GM23338 (cell line): ENCODE data around the gene PAF1. TPM values are rescaled to one million over a fixed set of nuclear protein-coding genes. Genes with fewer than 3 reads are reported as not detected.
A peak's percentile ranks its signal among the peaks of the same experiment; 100 is the strongest.

Experiments
- ATAC-seq: fragments of 200-7000 bp; cut with Tn5 transposase; 3 replicates; pipeline ENCODE4 v1.9.1; 2020
- DNase-seq: peaks from one replicate; pipeline ENCODE4 v3.0.0-alpha.2; 2015; ENCODE audit warnings: low spot score
- H2AFZ ChIP-seq: fragments of 200-600 bp; sonication (generic); 2 replicates; pipeline ENCODE4 v1.8.0; 2016; ENCODE audit warnings: antibody characterized with exemption, mild to moderate bottlenecking, moderate library complexity
- H3F3A ChIP-seq: fragments of 200-600 bp; sonication (generic); replicated peaks from 2 replicates; pipeline ENCODE4 v1.8.0; 2017; ENCODE audit warnings: antibody characterized with exemption, mixed run types, low read depth
- H3K27ac ChIP-seq: fragments of 200-600 bp; sonication (generic); 2 replicates; pipeline ENCODE4 v1.6.1; 2016; ENCODE audit warnings: low read depth
- H3K27me3 ChIP-seq: fragments of 200-600 bp; sonication (generic); 2 replicates; pipeline ENCODE4 v1.8.0; 2016; ENCODE audit warnings: mild to moderate bottlenecking, mixed run types, moderate library complexity; ENCODE audit not compliant: insufficient read depth
- H3K36me3 ChIP-seq: fragments of 200-600 bp; sonication (generic); 2 replicates; pipeline ENCODE4 v1.8.0; 2016; ENCODE audit warnings: mild to moderate bottlenecking; ENCODE audit not compliant: insufficient read depth
- H3K4me1 ChIP-seq: fragments of 200-600 bp; sonication (generic); 2 replicates; pipeline ENCODE4 v1.8.0; 2016; ENCODE audit warnings: mild to moderate bottlenecking, moderate library complexity; ENCODE audit not compliant: insufficient read depth
- H3K4me2 ChIP-seq: fragments of 200-600 bp; sonication (generic); 2 replicates; pipeline ENCODE4 v1.7.1; 2017; ENCODE audit warnings: mixed run types
- H3K4me3 ChIP-seq: fragments of 200-600 bp; sonication (generic); 2 replicates; pipeline ENCODE4 v1.6.1; 2016; ENCODE audit warnings: mixed run types
- H3K79me2 ChIP-seq: fragments of 200-600 bp; sonication (generic); replicated peaks from 2 replicates; pipeline ENCODE4 v1.8.0; 2017; ENCODE audit warnings: mild to moderate bottlenecking; ENCODE audit not compliant: insufficient read depth
- H3K9me2 ChIP-seq: fragments of 200-600 bp; sonication (generic); 2 replicates; pipeline ENCODE4 v1.8.0; 2017; ENCODE audit not compliant: insufficient read depth
- H4K20me1 ChIP-seq: fragments of 200-600 bp; sonication (generic); replicated peaks from 2 replicates; pipeline ENCODE4 v1.8.0; 2017; ENCODE audit warnings: mild to moderate bottlenecking; ENCODE audit not compliant: insufficient read depth
- H3K27ac Mint-ChIP-seq: 2 replicates; pipeline ENCODE4 v1.8.0; 2020; ENCODE audit warnings: inconsistent platforms, mild to moderate bottlenecking, moderate library complexity, mixed read lengths
- H3K27me3 Mint-ChIP-seq: 3 replicates; pipeline ENCODE4 v1.8.0; 2022; ENCODE audit warnings: low read depth, mild to moderate bottlenecking, moderate library complexity, mixed read lengths, inconsistent platforms; ENCODE audit not compliant: insufficient read depth, poor library complexity
- H3K36me3 Mint-ChIP-seq: 3 replicates; pipeline ENCODE4 v1.8.0; 2021; ENCODE audit warnings: low read depth, mild to moderate bottlenecking, inconsistent platforms, moderate library complexity, mixed read lengths
- H3K4me1 Mint-ChIP-seq: 3 replicates; pipeline ENCODE4 v1.8.0; 2020; ENCODE audit warnings: mild to moderate bottlenecking, inconsistent platforms, mixed read lengths
- H3K4me3 Mint-ChIP-seq: 3 replicates; pipeline ENCODE4 v1.8.0; 2021; ENCODE audit warnings: moderate library complexity, mild to moderate bottlenecking, inconsistent platforms, mixed read lengths
- H3K9me3 Mint-ChIP-seq: 3 replicates; pipeline ENCODE4 v1.8.0; 2020; ENCODE audit warnings: moderate library complexity, mild to moderate bottlenecking, inconsistent platforms, mixed read lengths
- CREB1 ChIP-seq: fragments of 250-450 bp; sonication (Bioruptor Pico); IDR thresholded peaks from 2 replicates; pipeline ENCODE4 v1.5.0; 2020; ENCODE audit warnings: low read depth, mild to moderate bottlenecking, moderate library complexity
- EZH2 ChIP-seq: fragments of 200-600 bp; sonication (generic); IDR thresholded peaks from one replicate; pipeline ENCODE4 v1.8.0; 2017; ENCODE audit warnings: antibody characterized with exemption, mild to moderate bottlenecking, low read depth; ENCODE audit not compliant: unreplicated experiment
- EZH2phosphoT487 ChIP-seq: fragments of 200-600 bp; sonication (generic); IDR thresholded peaks from one replicate; pipeline ENCODE4 v1.8.1; 2018; ENCODE audit warnings: antibody characterized with exemption; ENCODE audit not compliant: unreplicated experiment
- JUNB ChIP-seq: IDR thresholded peaks from one replicate; pipeline ENCODE4 v1.6.1; 2016; ENCODE audit warnings: antibody characterized with exemption; ENCODE audit not compliant: unreplicated experiment
- NANOG ChIP-seq: IDR thresholded peaks from 2 replicates; pipeline ENCODE4 v1.6.1; 2016; ENCODE audit warnings: antibody characterized with exemption, borderline replicate concordance
- POLR2AphosphoS5 ChIP-seq: IDR thresholded peaks from 2 replicates; pipeline ENCODE4 v1.6.1; 2016; ENCODE audit warnings: antibody characterized with exemption, low read depth
- REST ChIP-seq: IDR thresholded peaks from one replicate; pipeline ENCODE4 v1.6.1; 2018; ENCODE audit warnings: antibody characterized with exemption; ENCODE audit not compliant: unreplicated experiment
- STAT1 ChIP-seq: IDR thresholded peaks from one replicate; pipeline ENCODE4 v1.6.1; 2016; ENCODE audit warnings: antibody characterized with exemption; ENCODE audit not compliant: unreplicated experiment
- ZNF114 ChIP-seq: fragments of 250-450 bp; sonication (Bioruptor Pico); IDR thresholded peaks from 2 replicates; pipeline ENCODE4 v1.5.0; 2020; ENCODE audit warnings: mild to moderate bottlenecking, moderate library complexity
- ZNF331 ChIP-seq: fragments of 250-450 bp; sonication (Bioruptor Pico); IDR thresholded peaks from 2 replicates; pipeline ENCODE4 v1.5.0; 2020; ENCODE audit warnings: low read depth, mild to moderate bottlenecking, moderate library complexity
- polyA plus RNA-seq: library from polyadenylated mRNA; unstranded; fragments of >200 nt; fragmentation: Nextera tagmentation; extraction: Ambion mirVana; gene quantifications from 2 replicates; pipeline ENCODE4 v1.2.1, GENCODE V29; 2016
- total RNA-seq: library from RNA; depleted of rRNA; stranded (reverse); fragments of >200 nt; shearing (Covaris generic); gene quantifications from 2 replicates; pipeline ENCODE4 v1.2.3, GENCODE V29; 2014
- TF ChIP-seq, protein P1 (sequence below): fragments of 250-450 bp; sonication (Bioruptor Pico); IDR thresholded peaks from 2 replicates; pipeline ENCODE4 v1.5.0; 2020; ENCODE audit warnings: mild to moderate bottlenecking, moderate library complexity
- TF ChIP-seq, protein P2 (sequence below): IDR thresholded peaks from 2 replicates; pipeline ENCODE4 v1.6.1; 2016; ENCODE audit warnings: antibody characterized with exemption
- TF ChIP-seq, protein P3 (sequence below), 2 experiments: fragments of 200-600 bp in 1 of 2; sonication (generic) in 1 of 2; conservative IDR thresholded peaks; 2 replicates each; pipeline versions ENCODE4 v1.5.1 to v1.6.1; 2016 to 2017; ENCODE audit warnings: antibody characterized with exemption in 2 of 2, low read depth in 2 of 2, mild to moderate bottlenecking in 2 of 2, moderate library complexity in 1 of 2

PAF1 gene
- total and polyA plus RNA-seq, 2 experiments from 2014 or later = 22.1 to 47.3 TPM

- ATAC-seq (no peak), DNase-seq (no peak)
- H3K9me2 ChIP-seq = no peaks in the 10 kb centered on the region
- H3K36me3 Mint-ChIP-seq = peaks cover 32% of the 10 kb centered on the region
- H3K4me2 ChIP-seq = peak overlapping the region; percentile 91
- H3K27me3 Mint-ChIP-seq = peaks cover 49% of the 10 kb centered on the region
- H3K4me1 Mint-ChIP-seq = peaks cover 54% of the 10 kb centered on the region
- H3K4me3 ChIP-seq = peak overlapping the region; percentile 99
- peaks cover 38% of the 10 kb centered on the region for H3K79me2 ChIP-seq
- peaks cover 4% of the 10 kb centered on the region; the same call in 2 of the 3 replicates for H3K9me3 Mint-ChIP-seq
- H2AFZ ChIP-seq = no peak overlapping the region
- no peaks in the 10 kb centered on the region for H3K36me3 ChIP-seq
- peaks cover 33% of the 10 kb centered on the region for H3F3A ChIP-seq
- peak overlapping the region; percentile 93 for H3K27ac ChIP-seq
- no peaks in the 10 kb centered on the region for H3K27me3 ChIP-seq
- peak overlapping the region; percentile 96 for H3K27ac Mint-ChIP-seq
- H3K4me1 ChIP-seq = peaks cover 47% of the 10 kb centered on the region
- H3K4me3 Mint-ChIP-seq = peak overlapping the region; percentile 94
- H4K20me1 ChIP-seq = peaks cover 15% of the 10 kb centered on the region; the same call in 1 of the 2 replicates
- TF ChIP-seq, protein P1, sequence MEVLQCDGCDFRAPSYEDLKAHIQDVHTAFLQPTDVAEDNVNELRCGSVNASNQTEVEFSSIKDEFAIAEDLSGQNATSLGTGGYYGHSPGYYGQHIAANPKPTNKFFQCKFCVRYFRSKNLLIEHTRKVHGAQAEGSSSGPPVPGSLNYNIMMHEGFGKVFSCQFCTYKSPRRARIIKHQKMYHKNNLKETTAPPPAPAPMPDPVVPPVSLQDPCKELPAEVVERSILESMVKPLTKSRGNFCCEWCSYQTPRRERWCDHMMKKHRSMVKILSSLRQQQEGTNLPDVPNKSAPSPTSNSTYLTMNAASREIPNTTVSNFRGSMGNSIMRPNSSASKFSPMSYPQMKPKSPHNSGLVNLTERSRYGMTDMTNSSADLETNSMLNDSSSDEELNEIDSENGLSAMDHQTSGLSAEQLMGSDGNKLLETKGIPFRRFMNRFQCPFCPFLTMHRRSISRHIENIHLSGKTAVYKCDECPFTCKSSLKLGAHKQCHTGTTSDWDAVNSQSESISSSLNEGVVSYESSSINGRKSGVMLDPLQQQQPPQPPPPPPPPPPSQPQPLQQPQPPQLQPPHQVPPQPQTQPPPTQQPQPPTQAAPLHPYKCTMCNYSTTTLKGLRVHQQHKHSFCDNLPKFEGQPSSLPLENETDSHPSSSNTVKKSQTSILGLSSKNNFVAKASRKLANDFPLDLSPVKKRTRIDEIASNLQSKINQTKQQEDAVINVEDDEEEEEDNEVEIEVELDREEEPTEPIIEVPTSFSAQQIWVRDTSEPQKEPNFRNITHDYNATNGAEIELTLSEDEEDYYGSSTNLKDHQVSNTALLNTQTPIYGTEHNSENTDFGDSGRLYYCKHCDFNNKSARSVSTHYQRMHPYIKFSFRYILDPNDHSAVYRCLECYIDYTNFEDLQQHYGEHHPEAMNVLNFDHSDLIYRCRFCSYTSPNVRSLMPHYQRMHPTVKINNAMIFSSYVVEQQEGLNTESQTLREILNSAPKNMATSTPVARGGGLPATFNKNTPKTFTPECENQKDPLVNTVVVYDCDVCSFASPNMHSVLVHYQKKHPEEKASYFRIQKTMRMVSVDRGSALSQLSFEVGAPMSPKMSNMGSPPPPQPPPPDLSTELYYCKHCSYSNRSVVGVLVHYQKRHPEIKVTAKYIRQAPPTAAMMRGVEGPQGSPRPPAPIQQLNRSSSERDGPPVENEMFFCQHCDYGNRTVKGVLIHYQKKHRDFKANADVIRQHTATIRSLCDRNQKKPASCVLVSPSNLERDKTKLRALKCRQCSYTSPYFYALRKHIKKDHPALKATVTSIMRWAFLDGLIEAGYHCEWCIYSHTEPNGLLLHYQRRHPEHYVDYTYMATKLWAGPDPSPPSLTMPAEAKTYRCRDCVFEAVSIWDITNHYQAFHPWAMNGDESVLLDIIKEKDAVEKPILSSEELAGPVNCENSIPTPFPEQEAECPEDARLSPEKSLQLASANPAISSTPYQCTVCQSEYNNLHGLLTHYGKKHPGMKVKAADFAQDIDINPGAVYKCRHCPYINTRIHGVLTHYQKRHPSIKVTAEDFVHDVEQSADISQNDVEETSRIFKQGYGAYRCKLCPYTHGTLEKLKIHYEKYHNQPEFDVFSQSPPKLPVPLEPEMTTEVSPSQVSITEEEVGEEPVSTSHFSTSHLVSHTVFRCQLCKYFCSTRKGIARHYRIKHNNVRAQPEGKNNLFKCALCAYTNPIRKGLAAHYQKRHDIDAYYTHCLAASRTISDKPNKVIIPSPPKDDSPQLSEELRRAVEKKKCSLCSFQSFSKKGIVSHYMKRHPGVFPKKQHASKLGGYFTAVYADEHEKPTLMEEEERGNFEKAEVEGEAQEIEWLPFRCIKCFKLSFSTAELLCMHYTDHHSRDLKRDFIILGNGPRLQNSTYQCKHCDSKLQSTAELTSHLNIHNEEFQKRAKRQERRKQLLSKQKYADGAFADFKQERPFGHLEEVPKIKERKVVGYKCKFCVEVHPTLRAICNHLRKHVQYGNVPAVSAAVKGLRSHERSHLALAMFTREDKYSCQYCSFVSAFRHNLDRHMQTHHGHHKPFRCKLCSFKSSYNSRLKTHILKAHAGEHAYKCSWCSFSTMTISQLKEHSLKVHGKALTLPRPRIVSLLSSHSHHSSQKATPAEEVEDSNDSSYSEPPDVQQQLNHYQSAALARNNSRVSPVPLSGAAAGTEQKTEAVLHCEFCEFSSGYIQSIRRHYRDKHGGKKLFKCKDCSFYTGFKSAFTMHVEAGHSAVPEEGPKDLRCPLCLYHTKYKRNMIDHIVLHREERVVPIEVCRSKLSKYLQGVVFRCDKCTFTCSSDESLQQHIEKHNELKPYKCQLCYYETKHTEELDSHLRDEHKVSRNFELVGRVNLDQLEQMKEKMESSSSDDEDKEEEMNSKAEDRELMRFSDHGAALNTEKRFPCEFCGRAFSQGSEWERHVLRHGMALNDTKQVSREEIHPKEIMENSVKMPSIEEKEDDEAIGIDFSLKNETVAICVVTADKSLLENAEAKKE (CRISPR knock-in tag) = no peak
- no peak for TF ChIP-seq NANOG
- TF ChIP-seq JUNB = no peak
- TF ChIP-seq, protein P2, sequence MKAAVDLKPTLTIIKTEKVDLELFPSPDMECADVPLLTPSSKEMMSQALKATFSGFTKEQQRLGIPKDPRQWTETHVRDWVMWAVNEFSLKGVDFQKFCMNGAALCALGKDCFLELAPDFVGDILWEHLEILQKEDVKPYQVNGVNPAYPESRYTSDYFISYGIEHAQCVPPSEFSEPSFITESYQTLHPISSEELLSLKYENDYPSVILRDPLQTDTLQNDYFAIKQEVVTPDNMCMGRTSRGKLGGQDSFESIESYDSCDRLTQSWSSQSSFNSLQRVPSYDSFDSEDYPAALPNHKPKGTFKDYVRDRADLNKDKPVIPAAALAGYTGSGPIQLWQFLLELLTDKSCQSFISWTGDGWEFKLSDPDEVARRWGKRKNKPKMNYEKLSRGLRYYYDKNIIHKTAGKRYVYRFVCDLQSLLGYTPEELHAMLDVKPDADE = no peak
- TF ChIP-seq, protein P3, sequence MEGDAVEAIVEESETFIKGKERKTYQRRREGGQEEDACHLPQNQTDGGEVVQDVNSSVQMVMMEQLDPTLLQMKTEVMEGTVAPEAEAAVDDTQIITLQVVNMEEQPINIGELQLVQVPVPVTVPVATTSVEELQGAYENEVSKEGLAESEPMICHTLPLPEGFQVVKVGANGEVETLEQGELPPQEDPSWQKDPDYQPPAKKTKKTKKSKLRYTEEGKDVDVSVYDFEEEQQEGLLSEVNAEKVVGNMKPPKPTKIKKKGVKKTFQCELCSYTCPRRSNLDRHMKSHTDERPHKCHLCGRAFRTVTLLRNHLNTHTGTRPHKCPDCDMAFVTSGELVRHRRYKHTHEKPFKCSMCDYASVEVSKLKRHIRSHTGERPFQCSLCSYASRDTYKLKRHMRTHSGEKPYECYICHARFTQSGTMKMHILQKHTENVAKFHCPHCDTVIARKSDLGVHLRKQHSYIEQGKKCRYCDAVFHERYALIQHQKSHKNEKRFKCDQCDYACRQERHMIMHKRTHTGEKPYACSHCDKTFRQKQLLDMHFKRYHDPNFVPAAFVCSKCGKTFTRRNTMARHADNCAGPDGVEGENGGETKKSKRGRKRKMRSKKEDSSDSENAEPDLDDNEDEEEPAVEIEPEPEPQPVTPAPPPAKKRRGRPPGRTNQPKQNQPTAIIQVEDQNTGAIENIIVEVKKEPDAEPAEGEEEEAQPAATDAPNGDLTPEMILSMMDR (conservative IDR thresholded peaks at IDR 0.05; ENCODE audit: low read depth in 2 of 2) = no peak
- no peak for TF ChIP-seq ZNF331 (CRISPR knock-in tag)
- no peak for TF ChIP-seq POLR2AphosphoS5
- no peak for TF ChIP-seq STAT1
- no peak for TF ChIP-seq CREB1 (CRISPR knock-in tag)
- no peak for TF ChIP-seq REST
- TF ChIP-seq EZH2 = no peak
- no peak for TF ChIP-seq EZH2phosphoT487
- TF ChIP-seq ZNF114 (CRISPR knock-in tag) = no peak
Measured at GRCh38 chr19:39410831-39411080, 19.9 kb upstream of the PAF1 start.
